ENCODE measurements around the gene SNX25.
"Not testable (repeated sequence)": the region's sequence is repeated elsewhere in the genome, so short reads cannot be mapped to it uniquely, and the experiment has no call there.

Gene SNX25

DNA sequence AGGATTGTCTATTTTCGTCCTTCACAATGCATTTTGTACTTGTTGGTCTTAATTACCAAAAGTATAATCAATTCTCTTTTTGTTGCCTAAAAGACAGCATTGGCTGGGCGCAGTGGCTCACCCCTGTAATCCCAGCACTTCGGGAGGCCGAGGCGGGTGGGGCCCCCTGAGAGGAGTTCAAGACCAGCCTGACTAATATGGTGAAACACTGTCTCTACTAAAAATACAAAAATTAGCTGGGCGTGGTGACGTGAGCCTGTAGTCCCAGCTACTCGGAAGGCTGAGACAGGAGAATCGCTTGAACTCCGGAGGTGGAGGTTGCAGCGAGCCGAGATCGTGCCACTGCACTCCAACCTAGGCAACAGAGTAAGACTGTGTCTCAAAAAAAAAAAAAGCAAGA is 4.3 kb upstream of the SNX25 start:
- not testable (repeated sequence) for DNase-seq

DNA sequence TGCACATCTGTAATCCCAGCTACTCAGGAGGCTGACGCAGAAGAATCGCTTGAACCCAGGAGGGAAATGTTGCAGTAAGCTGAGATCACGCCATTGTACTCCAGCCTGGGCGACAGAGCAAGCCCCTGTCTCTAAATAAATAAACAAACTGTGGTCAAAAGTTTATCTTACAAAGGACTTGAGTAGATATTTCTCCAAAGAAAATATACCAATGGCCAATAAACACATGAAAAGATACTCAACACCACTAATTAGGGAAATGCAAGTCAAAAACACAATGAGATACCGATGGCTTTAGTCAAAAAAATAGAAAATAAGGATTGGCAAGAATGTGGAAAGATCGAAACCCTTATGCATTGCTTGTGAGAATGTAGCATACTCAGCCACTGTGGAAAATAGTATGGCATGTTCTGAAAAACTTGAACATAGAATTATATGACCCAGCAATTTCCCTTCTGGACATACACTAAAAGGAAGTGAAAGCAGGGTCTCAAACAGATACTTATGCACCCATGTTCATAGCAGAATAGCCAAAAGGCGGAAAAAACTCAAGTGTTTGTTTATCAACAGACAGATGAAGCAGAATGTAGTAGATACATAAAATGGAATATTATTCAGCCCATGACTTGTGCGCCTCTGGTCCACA is 3.6 kb upstream of the SNX25 start:
- no peak for DNase-seq

DNA sequence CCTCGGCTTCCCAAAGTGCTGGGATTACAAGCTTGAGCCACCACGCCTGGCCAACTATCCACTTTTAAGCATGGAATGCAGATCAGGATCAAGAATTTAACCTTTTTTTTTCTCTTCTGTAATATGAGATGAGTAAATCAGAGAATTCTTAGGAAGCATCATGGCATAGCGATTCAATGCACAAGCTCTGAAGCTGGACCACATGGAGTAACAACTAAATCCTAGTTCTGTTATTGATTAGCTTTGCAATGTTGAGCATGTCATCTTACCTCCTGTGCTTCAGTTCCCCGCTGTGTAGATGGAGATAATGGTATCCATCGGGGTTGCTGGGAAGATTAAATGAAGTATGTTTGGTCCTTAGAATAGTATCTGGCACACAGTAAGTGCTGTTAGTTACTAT is 1.9 kb upstream of the SNX25 start:
- DNase-seq = no peak

DNA sequence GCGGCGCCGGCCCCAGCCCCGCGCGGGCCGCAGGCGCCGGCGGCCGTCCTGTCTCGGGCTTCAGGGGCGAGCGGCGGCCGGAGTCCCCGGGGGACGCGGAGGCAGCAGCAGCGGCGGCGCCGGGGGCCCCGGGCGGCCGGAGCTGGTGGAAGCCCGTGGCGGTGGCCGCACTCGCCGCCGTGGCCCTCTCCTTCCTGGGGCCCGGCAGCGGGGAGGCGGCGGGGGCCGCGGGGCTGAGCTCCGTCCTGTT is 379 bp downstream of the SNX25 start:
- not testable (repeated sequence) for DNase-seq

DNA sequence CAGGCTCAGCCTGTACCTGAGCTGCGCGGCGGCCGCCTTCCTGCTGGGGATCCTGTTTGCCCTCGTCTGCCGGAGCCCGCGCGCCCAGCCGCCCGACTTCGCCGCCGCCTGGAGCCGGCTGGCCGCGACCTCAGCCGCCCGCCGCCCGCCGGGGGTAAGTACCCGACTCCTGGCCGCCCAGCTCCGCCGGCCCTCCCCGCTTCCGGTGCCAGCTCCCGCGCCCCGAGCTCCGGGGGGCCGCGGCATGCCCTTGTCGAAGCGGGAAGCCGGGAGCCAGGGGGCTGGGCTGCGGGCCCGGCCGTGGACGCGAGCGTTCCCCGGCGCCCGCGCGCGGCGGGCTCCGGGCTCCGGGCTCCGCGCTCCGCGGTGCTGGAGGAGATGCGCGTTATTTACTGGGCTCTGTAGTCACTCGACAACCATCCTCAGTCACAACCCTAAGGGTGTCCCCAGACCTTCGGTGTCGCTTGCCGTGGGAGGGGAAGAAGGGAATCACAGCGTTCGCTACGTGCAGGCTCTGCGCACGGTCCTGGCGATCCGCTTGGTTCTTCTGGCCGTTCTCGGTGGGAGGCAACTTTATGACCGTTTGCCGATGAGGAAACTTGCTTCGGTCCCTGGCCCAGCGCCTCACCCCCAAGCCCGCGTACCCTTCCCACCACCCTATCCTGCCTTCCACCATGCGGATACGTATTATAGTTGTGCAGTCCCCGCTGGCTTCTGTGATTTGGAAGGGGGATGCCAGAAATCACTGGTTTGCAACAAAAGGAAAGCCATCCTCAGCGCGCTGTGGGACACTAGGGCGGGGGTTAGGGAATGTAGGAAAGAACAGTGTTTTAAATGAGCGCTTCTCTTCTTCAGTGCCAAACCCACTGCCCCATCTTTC is 944 bp downstream of the SNX25 start:
- DNase-seq = no peak

DNA sequence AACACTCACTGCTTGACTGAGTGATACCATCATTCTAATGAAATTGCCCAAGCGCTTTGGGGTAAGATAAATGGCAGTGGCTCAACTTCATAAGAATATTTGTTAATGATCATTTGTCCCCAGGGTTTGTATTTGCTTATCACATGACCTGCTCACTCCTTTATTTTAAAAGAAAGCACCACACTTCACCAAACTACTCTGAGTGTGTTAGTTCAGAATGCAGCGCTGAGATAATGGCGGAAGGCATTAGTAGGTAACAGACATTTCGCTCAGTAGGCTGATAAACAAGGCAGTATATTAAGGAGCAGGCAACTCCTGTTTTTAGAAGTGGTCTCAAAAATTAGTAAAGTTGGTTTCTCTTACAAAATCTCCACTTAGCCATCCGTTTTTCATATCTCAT is 1.6 kb downstream of the SNX25 start:
- DNase-seq = no peak

DNA sequence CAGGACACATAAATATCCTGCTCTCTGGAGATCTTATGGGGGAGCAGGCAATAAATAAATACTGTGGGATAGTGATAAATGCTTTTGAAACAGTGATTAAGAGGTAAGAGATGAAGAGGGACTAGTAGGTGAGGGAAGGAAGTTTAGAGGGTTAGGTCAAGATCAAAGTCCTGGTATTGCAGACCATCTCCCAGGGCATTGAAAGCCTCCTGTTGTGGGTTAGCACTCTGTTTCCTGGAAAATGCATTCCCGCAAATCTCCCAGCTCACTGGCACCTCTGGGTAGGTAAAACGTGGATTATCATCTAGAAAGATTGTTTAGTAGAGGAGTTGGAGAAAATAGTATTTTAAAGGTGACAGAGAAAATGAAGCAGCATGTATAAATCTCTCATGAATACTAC is 2.2 kb downstream of the SNX25 start:
- no peak for DNase-seq

DNA sequence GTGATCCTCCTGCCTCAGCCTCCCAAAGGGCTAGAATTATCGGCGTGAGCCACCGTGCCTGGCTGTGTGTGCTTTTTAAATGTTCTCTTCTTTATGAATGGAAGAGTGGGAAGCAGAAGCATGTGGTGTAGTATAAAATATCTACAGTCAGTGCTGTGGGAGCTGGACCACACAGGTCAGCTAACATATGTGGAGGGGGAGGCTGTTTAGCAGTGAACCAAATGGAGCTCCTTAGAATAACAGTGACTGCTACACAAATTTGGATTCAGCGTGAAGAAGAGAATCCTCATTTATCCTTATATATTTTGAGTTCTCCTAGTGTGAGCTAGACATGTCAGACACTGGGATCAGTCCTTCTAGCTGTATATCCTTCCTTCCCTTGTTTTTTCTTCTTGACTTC is 3.2 kb downstream of the SNX25 start:
- DNase-seq = no peak

DNA sequence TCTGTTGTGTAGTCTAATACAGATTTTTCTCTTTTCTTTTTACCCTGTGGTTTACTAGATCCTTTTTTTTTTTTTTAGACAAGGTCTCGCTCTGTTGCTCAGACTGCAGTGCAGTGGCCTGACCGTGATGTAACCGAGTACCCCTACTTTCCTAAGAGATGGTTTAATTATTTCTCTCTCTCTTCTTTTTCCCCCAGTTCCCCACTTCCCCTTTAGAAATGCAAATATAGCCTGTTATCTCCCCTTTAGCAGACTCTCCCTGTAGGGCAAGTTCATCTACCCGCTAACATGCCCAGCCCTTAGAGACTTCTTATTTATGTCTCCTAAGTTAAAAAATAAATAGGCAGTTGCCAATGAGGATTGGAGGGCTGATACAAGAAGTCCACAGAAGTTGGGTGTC is 4.5 kb downstream of the SNX25 start:
- DNase-seq = no peak

DNA sequence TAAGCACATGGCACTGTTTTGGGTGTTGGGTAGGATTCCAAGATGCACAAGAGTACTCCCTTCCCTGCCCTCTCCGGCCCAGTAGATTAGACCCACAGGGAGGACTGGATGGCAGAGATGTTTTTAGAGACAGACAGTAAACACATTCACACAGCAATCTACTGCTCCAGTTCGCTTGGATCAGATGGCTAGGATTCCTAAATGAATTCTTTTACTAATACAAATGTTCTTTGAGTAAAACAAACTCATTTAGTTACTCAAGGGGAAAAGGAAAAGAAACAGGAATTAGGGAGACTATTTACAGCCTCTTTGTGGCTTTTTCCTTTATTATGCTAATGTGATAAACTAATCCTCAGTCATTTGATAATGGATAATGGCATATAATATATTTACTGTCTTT is 5.9 kb downstream of the SNX25 start:
- no peak for DNase-seq

DNA sequence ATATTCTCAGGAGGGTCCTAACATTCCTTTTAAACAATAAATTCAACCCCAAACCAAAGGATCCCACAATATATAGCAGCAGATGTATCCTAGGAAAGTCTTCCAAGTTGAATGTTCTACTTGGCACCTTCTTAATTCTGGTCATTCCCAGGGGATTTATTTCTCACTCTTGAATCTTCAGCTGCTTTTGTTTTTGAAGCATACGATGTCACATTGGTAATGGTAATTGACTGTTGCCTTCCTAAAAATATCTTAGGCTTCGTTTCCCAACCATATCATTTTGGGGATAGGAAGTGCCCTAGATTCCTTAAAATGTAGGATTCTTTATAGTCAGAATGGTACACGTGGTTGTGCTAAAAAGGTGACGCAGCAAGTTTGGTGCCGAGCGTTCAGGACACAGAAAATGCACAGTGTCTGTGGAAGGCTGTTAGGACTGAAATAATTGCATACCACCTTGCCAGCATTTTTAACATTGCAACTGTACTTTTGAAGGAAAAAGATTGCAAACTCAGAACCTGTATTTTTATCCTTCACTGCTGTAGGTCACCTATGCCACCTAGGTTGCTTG is 8.1 kb downstream of the SNX25 start:
- DNase-seq = no peak

DNA sequence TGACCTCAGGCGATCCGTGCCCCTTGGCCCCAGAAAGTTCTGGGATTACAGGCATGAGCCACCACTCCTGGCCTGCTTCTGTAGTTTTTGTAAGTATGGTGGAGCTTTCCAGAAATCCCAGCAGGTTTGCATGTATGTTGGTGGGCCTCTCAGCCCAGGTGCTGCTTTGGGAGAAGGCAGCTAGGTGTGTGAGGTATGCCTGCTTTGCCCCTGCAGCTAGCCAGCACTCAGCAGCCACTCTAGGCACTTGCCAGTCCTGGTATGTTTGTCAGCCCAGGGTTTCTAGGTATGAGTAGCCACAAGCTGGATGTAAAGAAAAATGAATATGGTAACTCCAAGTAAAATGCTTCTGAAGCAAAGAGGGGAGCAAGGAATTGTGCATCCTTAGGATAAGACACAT is 8.9 kb downstream of the SNX25 start:
- DNase-seq = no peak

DNA sequence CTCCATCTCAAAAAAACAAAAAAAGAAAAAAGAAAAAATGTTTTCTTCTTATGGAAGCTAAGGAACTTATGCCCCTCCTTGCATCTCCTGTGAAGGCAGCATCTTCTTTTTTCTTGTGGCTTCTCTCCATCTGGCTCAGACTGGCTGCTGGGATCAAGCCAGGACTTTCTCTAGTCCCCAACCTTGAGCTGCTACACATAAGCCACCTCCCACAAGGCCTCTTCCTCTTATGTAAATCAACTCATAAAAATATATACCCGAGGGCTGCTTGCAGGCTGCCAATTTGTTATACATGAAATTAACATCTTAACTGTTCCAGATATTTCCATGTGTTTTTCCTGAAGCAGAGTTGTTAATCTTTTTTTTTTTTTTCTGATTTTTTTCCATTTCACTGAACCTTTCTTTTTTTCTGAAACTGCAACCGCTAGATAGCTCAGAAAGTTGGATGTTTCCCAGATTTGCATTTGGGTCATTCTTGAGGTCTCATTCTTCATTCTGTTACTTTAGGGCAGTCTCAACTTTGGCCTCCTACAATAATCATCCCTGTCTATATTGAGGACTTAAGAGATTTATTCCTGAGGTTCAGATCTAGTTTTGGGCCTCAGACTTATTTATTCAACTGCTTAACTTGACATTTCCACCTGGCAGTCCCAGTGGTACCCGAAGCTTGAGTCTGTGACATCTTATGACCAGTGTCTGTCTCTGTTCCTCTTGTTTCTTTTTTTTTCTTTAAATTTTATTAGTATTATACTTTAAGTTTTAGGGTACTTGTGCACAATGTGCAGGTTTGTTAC is 10.3 kb downstream of the SNX25 start:
- no peak for DNase-seq

DNA sequence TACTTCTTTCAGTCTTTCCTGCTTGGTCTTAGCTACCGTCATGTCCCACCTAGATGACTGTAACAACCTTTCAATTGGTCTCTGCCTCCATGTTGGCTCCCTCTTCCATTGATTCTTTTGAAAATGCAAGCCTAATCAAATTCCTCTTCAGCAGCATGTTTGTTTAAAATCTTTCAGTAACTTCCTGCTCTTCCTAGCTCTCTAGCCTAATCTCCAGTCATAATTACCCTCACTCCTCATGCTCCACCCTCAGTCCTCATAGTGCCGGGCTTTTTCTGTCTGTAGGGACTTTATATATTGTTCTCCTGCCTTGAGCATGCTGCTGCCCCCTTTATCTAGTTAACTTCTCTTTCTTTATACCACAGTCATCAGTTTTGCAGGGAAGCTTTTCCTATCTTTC is 12.1 kb downstream of the SNX25 start:
- DNase-seq = no peak

DNA sequence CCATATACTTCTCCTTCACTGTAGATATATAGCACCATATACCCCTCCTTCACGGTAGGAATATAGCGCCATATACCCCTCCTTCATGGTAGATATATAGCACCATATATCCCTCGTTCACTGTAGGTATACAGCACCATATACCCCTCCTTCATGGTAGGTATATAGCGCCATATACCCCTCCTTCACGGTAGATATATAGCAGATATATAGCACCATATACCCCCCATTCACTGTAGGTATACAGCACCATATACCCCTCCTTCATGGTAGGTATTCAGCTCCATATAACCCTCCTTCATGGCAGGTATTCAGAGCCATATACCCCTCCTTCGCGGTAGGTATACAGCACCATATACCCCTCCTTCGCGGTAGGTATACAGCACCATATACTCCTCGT is 12.5 kb downstream of the SNX25 start:
- no peak for DNase-seq

DNA sequence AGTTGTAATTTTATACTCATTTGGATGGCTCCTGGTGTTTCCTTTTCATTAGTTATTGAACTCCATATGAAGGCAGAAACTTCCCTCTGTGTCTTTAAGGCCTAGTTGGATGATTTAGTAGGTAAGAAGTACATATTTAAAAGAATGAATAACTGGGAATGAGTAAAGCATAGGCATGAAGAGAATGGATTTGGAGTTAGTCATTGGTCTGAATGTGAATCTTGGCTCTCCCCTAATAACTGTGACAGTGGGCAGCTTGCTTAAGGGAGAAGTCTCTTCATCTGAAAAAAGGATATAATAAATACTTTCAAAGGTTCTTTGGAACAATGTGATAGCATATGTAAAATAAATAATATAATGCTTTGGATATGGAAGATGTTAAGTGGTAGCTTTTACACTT is 13.2 kb downstream of the SNX25 start:
- DNase-seq = no peak

DNA sequence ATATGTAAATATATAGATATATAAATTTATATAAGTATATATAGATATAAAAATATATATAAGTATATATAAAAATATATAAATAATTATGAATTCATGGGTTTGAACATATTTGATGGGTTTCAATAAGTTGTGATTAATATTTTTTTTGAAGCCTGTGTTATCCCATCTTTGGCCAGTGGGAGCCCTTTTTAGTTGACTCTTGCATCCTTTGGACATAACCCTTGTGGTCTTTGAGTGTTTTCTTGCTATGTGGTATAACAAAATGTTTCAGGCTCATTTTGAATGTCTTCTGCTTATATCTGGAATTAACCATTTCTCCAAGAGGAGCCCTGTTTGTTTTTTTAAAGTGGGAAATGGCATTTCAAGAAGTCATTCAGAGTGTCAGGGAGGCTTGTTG is 15.2 kb downstream of the SNX25 start:
- no peak for DNase-seq

DNA sequence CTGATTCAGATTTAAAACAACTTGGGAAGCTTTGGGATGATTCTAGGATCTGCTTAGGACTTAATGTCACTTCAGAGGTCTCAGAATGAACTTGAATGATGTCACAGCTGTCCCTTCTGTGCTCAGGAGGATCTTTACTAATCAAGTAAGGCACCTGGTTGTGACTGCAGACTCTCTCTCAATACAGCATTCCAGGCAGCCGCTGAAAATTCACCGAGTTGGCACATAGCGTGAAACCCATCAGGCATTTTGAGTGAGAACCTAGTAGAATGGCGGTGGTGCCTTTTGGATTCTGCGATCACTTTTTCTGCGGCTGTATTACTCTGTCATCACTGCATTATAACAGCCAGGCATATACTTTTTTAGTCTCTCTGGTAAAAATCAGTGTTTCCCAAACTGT is 16.5 kb downstream of the SNX25 start:
- DNase-seq = no peak

DNA sequence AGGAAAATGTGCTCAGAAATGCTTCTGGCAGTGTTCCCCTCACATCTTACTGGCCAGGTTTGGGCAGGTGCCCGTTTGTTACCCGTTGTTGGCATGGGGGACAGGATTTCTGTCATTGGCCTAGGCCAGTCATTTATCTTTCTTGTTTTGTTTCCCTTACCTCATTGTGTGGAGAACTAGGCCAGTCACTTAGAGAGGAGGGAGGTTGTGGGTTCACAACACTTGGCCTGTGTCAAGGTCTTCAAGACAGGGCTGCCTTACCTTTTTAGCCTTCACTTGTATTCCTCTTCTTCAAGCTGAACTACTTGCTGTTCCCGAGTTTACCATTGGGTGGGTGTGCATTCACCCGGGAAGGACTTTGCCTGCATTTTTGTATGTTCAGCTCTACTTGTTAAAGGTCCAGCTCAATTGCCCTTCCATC is 17.7 kb downstream of the SNX25 start:
- no peak for DNase-seq

DNA sequence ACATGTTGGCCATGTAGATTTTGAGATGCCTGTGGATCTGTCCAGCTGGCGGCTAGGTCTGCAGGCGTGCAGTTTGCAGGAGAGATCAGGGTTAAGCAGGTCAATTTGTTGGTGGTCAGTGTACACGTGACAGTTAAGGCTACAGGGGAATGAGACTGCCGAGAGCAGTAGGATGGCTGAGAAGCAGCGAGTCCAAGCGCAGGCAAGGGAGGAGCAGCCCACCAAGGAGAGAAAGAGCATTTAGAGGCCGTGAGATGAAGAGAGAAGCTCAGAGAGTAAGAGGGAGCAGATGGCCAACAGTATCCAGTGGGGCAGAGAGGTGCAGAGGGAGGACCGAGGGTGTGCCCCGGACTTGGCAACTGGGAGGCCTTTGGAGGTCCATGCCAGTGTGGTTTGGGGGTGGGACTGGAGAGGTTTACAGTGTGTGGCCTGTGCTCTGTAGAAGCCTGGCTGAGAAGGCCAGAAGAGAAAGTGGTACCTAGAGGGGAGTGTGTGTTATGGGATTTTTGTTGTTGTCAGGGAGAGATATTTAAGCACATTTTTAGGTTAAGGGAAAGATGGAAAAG is 18.4 kb downstream of the SNX25 start:
- DNase-seq = no peak

DNA sequence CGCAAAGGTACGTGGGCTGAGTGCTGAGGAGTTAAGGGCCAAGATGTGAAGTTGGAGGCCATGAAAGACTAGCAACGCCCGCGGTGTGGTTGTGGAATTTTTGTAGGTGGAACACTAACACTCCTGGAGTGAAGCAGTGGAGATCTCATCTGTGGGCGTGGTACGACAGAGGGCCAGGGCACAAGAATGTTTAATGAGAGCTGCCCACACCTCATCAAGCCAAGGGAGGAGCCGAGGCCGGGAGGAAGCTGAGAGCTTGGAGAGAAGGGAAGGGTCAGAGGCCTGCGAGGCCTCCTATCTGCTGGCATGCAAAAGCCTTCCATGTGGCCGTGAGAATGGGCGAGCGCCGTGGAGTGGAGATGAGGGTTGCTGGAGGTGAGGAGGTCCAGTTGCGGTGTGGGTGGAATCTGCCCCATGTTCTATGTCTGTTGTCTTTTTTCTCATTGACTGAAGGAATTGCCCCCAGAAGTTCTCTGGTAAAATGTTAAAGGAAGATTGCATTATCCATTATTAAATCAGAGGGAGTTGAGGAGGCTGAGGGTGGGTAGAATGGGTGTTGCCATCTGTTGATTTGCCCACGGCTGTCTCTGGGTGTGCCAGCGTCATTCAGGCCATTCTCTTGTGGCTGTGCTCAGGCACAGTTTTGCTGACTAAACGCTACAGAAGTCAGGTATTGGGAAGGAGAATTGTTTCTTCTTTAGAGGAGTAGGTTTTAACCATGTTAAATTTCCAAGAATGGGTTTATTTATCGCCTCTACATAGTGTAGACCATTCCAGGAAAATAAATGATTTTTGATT is 19.8 kb downstream of the SNX25 start:
- DNase-seq = no peak

DNA sequence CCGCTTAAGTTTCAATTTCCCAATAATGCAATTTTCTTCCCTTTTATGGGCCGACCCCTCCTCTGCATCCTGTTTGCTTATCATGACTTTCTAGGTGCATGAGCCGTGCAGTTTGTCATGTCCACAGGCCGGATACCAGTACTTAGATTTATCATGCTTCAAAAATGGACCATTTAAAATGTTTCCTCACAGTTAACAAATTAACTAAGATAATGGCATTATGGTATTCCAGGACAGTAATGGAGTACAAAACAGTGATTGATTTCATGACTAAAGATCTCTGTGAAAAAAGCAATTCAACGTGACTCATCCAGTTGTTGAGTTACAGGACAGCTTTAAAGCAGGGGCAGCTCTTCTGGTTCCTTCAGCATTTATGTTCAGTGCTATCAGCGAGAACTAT is 23.0 kb downstream of the SNX25 start:
- no peak for DNase-seq
